Sigmoid colon (tissue), 7 donors: ENCODE data around the gene CRELD2. TPM values are rescaled to one million over a fixed set of nuclear protein-coding genes. Genes with fewer than 3 reads are reported as not detected.
A peak's percentile ranks its signal among the peaks of the same experiment; 100 is the strongest.

Source experiments
- DNase-seq: peaks from one replicate; pipeline ENCODE4 v3.0.0-alpha.2; 2019
- H3K27ac ChIP-seq, 4 donors: fragments of 200-600 bp; sonication (generic); one replicate each; pipeline ENCODE4 v1.5.1; 2016 to 2019; ENCODE audit warnings: mild to moderate bottlenecking in 1 of 4
- H3K27me3 ChIP-seq, 3 donors: fragments of 200-600 bp; sonication (generic); one replicate each; pipeline ENCODE4 v1.5.1; 2019; ENCODE audit warnings: mild to moderate bottlenecking in 1 of 3
- H3K36me3 ChIP-seq, 4 donors: fragments of 200-600 bp; sonication (generic); one replicate each; pipeline ENCODE4 v1.5.1; 2016 to 2019
- H3K4me1 ChIP-seq, 4 donors: fragments of 200-600 bp; sonication (generic); one replicate each; pipeline ENCODE4 v1.5.1; 2017 to 2019
- H3K4me3 ChIP-seq, 4 donors: fragments of 200-600 bp; sonication (generic); one replicate each; pipeline ENCODE4 v1.5.1; 2017 to 2019; ENCODE audit warnings: mild to moderate bottlenecking in 2 of 4, moderate library complexity in 1 of 4
- H3K9me3 ChIP-seq, 4 donors: fragments of 200-600 bp in 3 of 4; sonication (generic) in 3 of 4; one replicate each; pipeline versions ENCODE4 v1.5.1 to v1.6.1; 2013 to 2019
- CTCF ChIP-seq, 4 experiments: fragments of 450-650 bp in 3 of 4; fragments of 200-600 bp in 1 of 4; IDR thresholded peaks; one replicate each; pipeline ENCODE4 v1.5.1; 2016 to 2019; ENCODE audit warnings: antibody characterized with exemption in 4 of 4, mild to moderate bottlenecking in 3 of 4, moderate library complexity in 2 of 4
- EP300 ChIP-seq, 4 donors: sonication (generic); formaldehyde crosslinking; IDR thresholded peaks; one replicate each; pipeline ENCODE4 v1.6.1; 2017; ENCODE audit warnings: antibody characterized with exemption in 4 of 4
- POLR2A ChIP-seq, 2 donors: fragments of 450-650 bp; IDR thresholded peaks; one replicate each; pipeline ENCODE4 v1.6.1; 2016; ENCODE audit warnings: antibody characterized with exemption in 2 of 2, mild to moderate bottlenecking in 2 of 2, moderate library complexity in 2 of 2
- POLR2AphosphoS5 ChIP-seq, 4 donors: sonication (generic); formaldehyde crosslinking; IDR thresholded peaks; one replicate each; pipeline ENCODE4 v1.6.1; 2017; ENCODE audit warnings: antibody characterized with exemption in 4 of 4
- WGBS, 2 donors: extraction: QIAGEN DNeasy Blood & Tissue Kit; methylation state at CpG; one replicate each; pipeline ENCODE4 v1.1.7; 2013; 5-methylcytosine and 5-hydroxymethylcytosine counted together
- intact Hi-C: fragments of 100-400 bp; cut with DNase I; formaldehyde crosslinking; loops from one replicate; pipeline ENCODE4 v1.15.1; 2023
- polyA plus RNA-seq, 3 donors: library from polyadenylated mRNA; stranded (reverse); fragments of 200-250 nt; gene quantifications; one replicate each; pipeline ENCODE4 v1.2.3, GENCODE V29; 2013
- total RNA-seq, 4 donors: library from RNA; depleted of rRNA; stranded (reverse); fragments of >200 nt; gene quantifications; one replicate each; pipeline ENCODE4 v1.1.0, GENCODE V29; 2016
- donor health status: healthy with polysubstance abuse.
- donor health status: Bipolar disorder and iron deficiency.
- donor health status: healthy.

Gene CRELD2
- total and polyA plus RNA-seq, 7 donors = 9.2 to 97.7 (median 20.2) TPM

- WGBS, 2 donors = 95 to 96% methylated on average over 12 of the region's 12 CpGs
- Histone ChIP-seq H3K9me3 (no peaks in the 10 kb centered on the region), H3K36me3 (peaks cover 0 to 39% (median 8%) of the 10 kb centered on the region in 4 donors), H3K4me3 (no peak overlapping the region), H3K27me3 (no peaks in the 10 kb centered on the region), H3K4me1 (peaks cover 0 to 26% (median 22%) of the 10 kb centered on the region in 4 donors), H3K27ac (no peak overlapping the region)
- no peak for DNase-seq
- intact Hi-C loops = loop anchor here (5.0 to 10.0 kb wide), 2 partner anchors 121 to 148 kb away; no protein-coding TSS in a partner anchor
- TF ChIP-seq CTCF (IDR thresholded peaks at IDR 0.05) (no peak), EP300 (IDR thresholded peaks at IDR 0.05) (no peak), POLR2A (IDR thresholded peaks at IDR 0.05) (no peak), POLR2AphosphoS5 (IDR thresholded peaks at IDR 0.05) (no peak)
Measured at GRCh38 chr22:49915610-49916009, 2.8 kb upstream of the CRELD2 start.

DNA sequence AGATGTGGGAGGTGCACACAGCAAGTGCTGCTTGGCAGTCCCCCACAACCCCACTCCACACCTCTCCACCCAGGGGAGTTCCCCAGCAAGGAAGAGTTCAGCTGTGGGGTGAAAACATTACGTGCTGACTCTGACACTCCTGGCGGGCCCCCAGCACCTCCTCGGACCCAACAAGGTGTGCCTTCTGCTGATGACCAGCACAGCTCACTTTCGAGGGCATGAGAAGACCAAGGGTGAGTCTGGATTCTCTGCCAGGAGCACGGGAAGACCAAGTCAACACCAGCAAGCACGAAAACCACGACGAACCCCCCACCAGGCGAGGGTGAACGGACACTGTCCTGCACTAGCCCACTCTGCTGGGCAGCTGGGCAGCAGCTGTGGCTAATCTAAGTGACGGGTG, 1.6 kb upstream of the CRELD2 start:
- Histone ChIP-seq H3K9me3 (no peaks in the 10 kb centered on the region), H3K4me1 (peaks cover 0 to 26% (median 22%) of the 10 kb centered on the region in 4 donors), H3K4me3 (no peak overlapping the region), H3K27ac (no peak overlapping the region), H3K27me3 (no peaks in the 10 kb centered on the region), H3K36me3 (peaks cover 0 to 39% (median 11%) of the 10 kb centered on the region in 4 donors)
- 90 to 91% methylated on average over 11 of the region's 11 CpGs for WGBS, 2 donors
- intact Hi-C loops = loop anchor here (5.0 to 10.0 kb wide), 2 partner anchors 122 to 150 kb away; no protein-coding TSS in a partner anchor
- TF ChIP-seq CTCF (IDR thresholded peaks at IDR 0.05) = no peak
- TF ChIP-seq POLR2AphosphoS5 (IDR thresholded peaks at IDR 0.05) = no peak
- TF ChIP-seq EP300 (IDR thresholded peaks at IDR 0.05) = no peak
- no peak for TF ChIP-seq POLR2A (IDR thresholded peaks at IDR 0.05)
- no peak for DNase-seq

- 46% methylated on average over 47 of the region's 47 CpGs for WGBS, 2 donors
- Histone ChIP-seq H3K4me1 (peaks cover 0 to 29% (median 22%) of the 10 kb centered on the region in 4 donors), H3K27me3 (no peaks in the 10 kb centered on the region), H3K36me3 (peaks cover 0 to 22% (median 6%) of the 10 kb centered on the region in 4 donors), H3K27ac (peak overlapping the region; percentile 93 to 97 (median 94)), H3K9me3 (no peaks in the 10 kb centered on the region), H3K4me3 (peak overlapping the region; percentile 47 to 93 (median 84))
- intact Hi-C loops = loop anchor here (1.0 to 10.0 kb wide), 4 partner anchors 42 to 152 kb away; partner anchors contain the start of gene ZBED4
- TF ChIP-seq CTCF (IDR thresholded peaks at IDR 0.05) = no peak
- no peak for TF ChIP-seq EP300 (IDR thresholded peaks at IDR 0.05)
- no peak for TF ChIP-seq POLR2AphosphoS5 (IDR thresholded peaks at IDR 0.05)
- no peak for TF ChIP-seq POLR2A (IDR thresholded peaks at IDR 0.05)
- no peak for DNase-seq
Measured at GRCh38 chr22:49918911-49919881, 762 bp downstream of the CRELD2 start.

DNA sequence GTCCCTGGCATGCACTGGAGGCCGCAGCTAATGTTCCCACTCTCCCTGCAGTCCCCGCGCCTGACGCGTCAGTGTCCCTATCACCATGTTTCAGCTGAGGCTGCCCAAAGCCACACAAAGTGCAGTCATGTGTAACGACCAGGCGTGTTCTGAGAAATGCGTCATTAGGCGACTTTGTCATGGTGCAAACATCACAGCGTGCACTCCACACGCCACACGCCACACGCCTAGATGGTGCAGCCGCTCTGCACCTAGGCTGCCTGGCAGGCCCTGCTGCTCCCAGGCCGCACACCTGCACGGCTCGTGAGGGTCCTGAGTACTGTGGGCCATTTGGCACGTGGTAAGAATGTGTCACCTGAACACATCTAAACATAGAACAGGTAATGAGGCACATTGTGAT, 2.4 kb downstream of the CRELD2 start:
- intact Hi-C loops = loop anchor here (10.0 kb wide), 1 partner anchor 264 kb away; the partner anchor contains the start of gene TRABD
- DNase-seq = no peak
- Histone ChIP-seq H3K4me1 (peaks cover 0 to 29% (median 22%) of the 10 kb centered on the region in 4 donors), H3K27me3 (no peaks in the 10 kb centered on the region), H3K9me3 (no peaks in the 10 kb centered on the region), H3K27ac (no peak overlapping the region), H3K4me3 (no peak overlapping the region), H3K36me3 (peaks cover 0 to 28% (median 6%) of the 10 kb centered on the region in 4 donors)
- WGBS, 2 donors = 96 to 97% methylated on average over 18 of the region's 18 CpGs
- TF ChIP-seq POLR2AphosphoS5 (IDR thresholded peaks at IDR 0.05) (no peak), POLR2A (IDR thresholded peaks at IDR 0.05) (no peak), CTCF (IDR thresholded peaks at IDR 0.05) (no peak), EP300 (IDR thresholded peaks at IDR 0.05) (no peak)
